Mucosa of descending colon (tissue), 3 donors: ENCODE measurements around the gene ARHGEF38. TPM values are rescaled to one million over a fixed set of nuclear protein-coding genes. Genes with fewer than 3 reads are reported as not detected.

ENCODE experiments used
- ATAC-seq: fragments of 200-7000 bp; cut with Tn5 transposase; one replicate; pipeline ENCODE4 v1.9.1; 2020; ENCODE audit warnings: mild to moderate bottlenecking, moderate library complexity
- DNase-seq, 3 donors: peaks; one replicate each; pipeline ENCODE4 v3.0.0-alpha.2; 2020
- H3K36me3 ChIP-seq: fragments of 200-600 bp; one replicate; pipeline ENCODE4 v1.8.0; 2021; ENCODE audit warnings: low read depth, mild to moderate bottlenecking
- H3K4me1 ChIP-seq: fragments of 200-600 bp; one replicate; pipeline ENCODE4 v1.8.0; 2021; ENCODE audit warnings: low read depth, mild to moderate bottlenecking
- H3K4me3 ChIP-seq: fragments of 200-600 bp; one replicate; pipeline ENCODE4 v1.8.0; 2021; ENCODE audit warnings: mild to moderate bottlenecking
- H3K9me3 ChIP-seq: fragments of 200-600 bp; one replicate; pipeline ENCODE4 v1.8.0; 2021; ENCODE audit warnings: mild to moderate bottlenecking
- CTCF ChIP-seq: fragments of 200-600 bp; IDR thresholded peaks from one replicate; pipeline ENCODE4 v1.8.0; 2022; ENCODE audit warnings: antibody characterized with exemption, mild to moderate bottlenecking
- intact Hi-C, 2 donors: fragments of 100-400 bp; cut with DNase I in 1 of 2; cut with micrococcal nuclease in 1 of 2; formaldehyde crosslinking; loops; one replicate each; pipeline versions ENCODE4 v1.11.0 to v1.11.1; 2022; cut with DNase I, micrococcal nuclease
- total RNA-seq, 3 donors: library from RNA; stranded (reverse); fragmentation: NEBNext Ultra II Directional in 2 of 3; extraction: Animal tissue kit (Norgen Biotek cat#: 25700) in 2 of 3; gene quantifications; one replicate each; pipeline versions ENCODE4 v1.2.1 to v1.2.4, GENCODE V29; 2021 to 2023
- donor health status: DM: no; HTN: no; CAD: no; lungs with moderate emphysema.
- donor health status: DM: no; HTN: no; CAD: no.
- donor health status: DM: no; HTN: yes; CAD: no.

ARHGEF38 gene
- total RNA-seq, 3 donors from 2014 or later = 6.1 to 21.1 (median 17.8) TPM

GRCh38 chr4:105510245-105510644, 42.2 kb upstream of the ARHGEF38 start:
- no peak for DNase-seq
- H3K4me3 ChIP-seq = no peak overlapping the region
- H3K4me1 ChIP-seq = no peaks in the 10 kb centered on the region
- no peak for TF ChIP-seq CTCF
- H3K9me3 ChIP-seq = peaks cover 3% of the 10 kb centered on the region
- no peaks in the 10 kb centered on the region for H3K36me3 ChIP-seq
- no peak for ATAC-seq
- intact Hi-C loops = no loop called here

GRCh38 chr4:105520819-105521790, 31.3 kb upstream of the ARHGEF38 start:
- Histone ChIP-seq H3K36me3 (no peaks in the 10 kb centered on the region), H3K4me3 (no peak overlapping the region), H3K4me1 (no peaks in the 10 kb centered on the region), H3K9me3 (no peaks in the 10 kb centered on the region)
- TF ChIP-seq CTCF = peak; percentile 32
- DNase-seq = peak in 1 of 3 donors; percentile 87
- ATAC-seq = peak; percentile 75
- intact Hi-C loops = loop anchor here in 1 of 2 donors (5.0 kb wide), 1 partner anchor 111 kb away; no protein-coding TSS in a partner anchor

- Histone ChIP-seq H3K4me1 (no peaks in the 10 kb centered on the region), H3K9me3 (no peaks in the 10 kb centered on the region), H3K36me3 (no peaks in the 10 kb centered on the region), H3K4me3 (no peak overlapping the region)
- no peak for TF ChIP-seq CTCF
- no peak for DNase-seq
- ATAC-seq = no peak
- intact Hi-C loops = no loop called here
Measured at GRCh38 chr4:105526656-105527055, 25.8 kb upstream of the ARHGEF38 start.

GRCh38 chr4:105527081-105527480, 25.3 kb upstream of the ARHGEF38 start:
- intact Hi-C loops = no loop called here
- ATAC-seq (no peak), DNase-seq (no peak)
- Histone ChIP-seq H3K36me3 (no peaks in the 10 kb centered on the region), H3K9me3 (no peaks in the 10 kb centered on the region), H3K4me1 (no peaks in the 10 kb centered on the region), H3K4me3 (no peak overlapping the region)
- no peak for TF ChIP-seq CTCF

- DNase-seq = no peak
- Histone ChIP-seq H3K9me3 (no peaks in the 10 kb centered on the region), H3K4me3 (no peak overlapping the region), H3K36me3 (no peaks in the 10 kb centered on the region), H3K4me1 (no peaks in the 10 kb centered on the region)
- no peak for ATAC-seq
- no peak for TF ChIP-seq CTCF
- intact Hi-C loops = no loop called here
Measured at GRCh38 chr4:105536601-105537000, 15.8 kb upstream of the ARHGEF38 start.
